ENCODE data around the gene CA5A.
"Not testable (repeated sequence)": the region's sequence is repeated elsewhere in the genome, so short reads cannot be mapped to it uniquely, and the experiment has no call there.

CA5A gene

DNA sequence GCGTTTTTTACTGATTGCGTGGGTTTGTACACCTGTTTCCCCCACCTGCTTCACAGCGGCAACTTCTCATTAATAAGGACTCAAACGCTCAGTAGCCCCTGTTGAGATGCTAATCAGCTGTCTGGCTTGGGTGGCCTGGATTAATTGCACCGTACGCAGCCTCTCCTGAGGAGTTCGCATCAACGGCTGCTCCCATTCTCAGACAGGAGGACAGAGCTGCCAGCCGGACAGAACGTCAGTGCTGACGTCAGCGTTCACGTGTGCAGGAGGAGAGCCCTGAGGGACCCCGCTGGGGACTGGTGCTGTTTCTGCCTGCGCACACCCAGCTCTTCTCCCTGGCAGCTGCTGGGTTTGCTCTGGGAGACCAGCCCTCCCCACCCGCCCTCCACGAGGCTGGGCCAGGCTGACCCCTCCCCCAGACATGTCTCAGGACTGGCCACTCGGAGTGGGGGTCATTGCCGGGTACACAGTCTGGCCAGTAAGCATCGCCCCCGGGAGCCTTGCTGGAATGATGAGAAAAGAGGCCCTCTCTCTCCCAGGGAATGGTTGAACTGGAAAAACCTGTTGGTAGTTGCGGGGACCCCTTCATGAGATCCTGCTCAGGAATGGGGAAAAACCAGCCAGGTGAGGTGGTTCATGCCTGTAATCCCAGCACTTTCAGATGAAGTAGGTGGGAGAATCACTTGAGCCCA is 9.2 kb upstream of the CA5A start:
- DNase-seq (peak; percentile 29 to 36), ATAC-seq (peak; percentile 74)
- H3K27me3 Mint-ChIP-seq = no peaks in the 10 kb centered on the region
- peak overlapping the region; percentile 79 to 80 for H3K4me3 Mint-ChIP-seq
- H3K27ac Mint-ChIP-seq = peak overlapping the region; percentile 46 to 82
- H3K4me1 Mint-ChIP-seq = peaks cover 40% of the 10 kb centered on the region
- H3K9me3 Mint-ChIP-seq = no peaks in the 10 kb centered on the region

DNA sequence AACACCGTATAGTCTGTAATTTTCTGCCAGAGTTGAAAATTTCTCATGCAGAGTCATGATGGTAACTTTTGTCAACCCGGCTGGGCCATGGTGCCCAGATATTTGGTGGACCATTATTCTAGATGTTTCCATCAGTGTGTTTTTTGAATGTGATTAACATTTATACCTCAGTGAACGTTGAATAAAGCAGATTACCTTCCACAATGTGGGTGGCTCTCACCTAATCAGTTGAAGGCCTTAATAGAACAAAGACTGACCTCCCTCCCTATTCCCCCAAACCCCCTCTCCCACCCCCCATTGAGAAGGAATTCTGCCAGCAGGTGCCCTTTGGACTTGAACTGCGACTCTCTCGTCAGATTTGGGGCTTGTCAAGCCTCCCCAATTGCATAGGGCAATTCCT is 6.4 kb upstream of the CA5A start:
- Mint-ChIP-seq H3K4me3 (no peak overlapping the region), H3K9me3 (peaks cover 5 to 7% of the 10 kb centered on the region in 2 donors), H3K27me3 (no peaks in the 10 kb centered on the region), H3K27ac (no peak overlapping the region), H3K4me1 (peaks cover 26% of the 10 kb centered on the region)
- no peak for DNase-seq
- no peak for ATAC-seq

DNA sequence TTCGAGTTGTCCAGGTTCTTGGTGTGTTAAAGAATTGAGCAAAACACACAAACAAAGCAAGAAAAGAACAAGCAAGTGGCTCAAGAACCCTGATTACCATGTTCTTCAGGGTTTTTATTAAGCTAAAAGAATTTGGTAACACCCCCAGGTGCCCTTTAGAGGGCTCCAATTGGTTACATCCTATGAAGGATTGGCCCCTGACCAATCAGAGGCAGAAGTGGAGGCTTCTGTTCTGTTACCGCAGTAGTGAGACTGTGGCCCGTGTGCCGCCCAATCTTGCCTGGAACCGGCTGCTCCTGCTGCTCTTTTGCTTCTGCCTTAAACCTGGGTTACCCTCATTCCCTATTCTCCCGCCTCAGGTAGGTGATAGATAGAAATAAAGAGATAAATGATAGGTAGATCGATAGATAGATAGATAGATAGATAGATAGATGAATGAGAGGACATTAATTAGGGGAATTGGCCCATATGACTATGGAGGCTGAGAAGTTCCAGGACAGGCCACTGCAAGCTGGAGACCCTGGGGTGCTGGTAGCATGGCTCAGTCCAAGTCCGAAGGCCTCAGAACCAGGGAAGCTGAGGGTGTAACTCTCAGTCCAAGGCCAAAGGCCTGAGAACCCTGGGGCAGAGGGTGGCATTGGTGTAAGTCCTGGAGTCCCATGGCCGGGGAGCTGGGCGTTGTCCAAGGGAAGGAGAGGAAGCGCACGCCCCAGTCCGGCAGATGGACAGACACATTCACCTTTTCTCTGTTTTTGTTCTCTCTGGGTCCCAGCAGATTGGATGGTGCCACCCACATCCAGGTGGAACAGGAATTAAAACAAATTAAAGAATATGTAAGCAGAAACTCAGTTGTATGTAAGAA is 3.5 kb upstream of the CA5A start:
- H3K9me3 Mint-ChIP-seq = peaks cover 5 to 7% of the 10 kb centered on the region in 2 donors
- H3K27me3 Mint-ChIP-seq = no peaks in the 10 kb centered on the region
- no peak for DNase-seq
- no peaks in the 10 kb centered on the region for H3K4me1 Mint-ChIP-seq
- H3K27ac Mint-ChIP-seq = peak overlapping the region in 1 of 2 donors; percentile 43
- no peak overlapping the region for H3K4me3 Mint-ChIP-seq
- no peak for ATAC-seq

DNA sequence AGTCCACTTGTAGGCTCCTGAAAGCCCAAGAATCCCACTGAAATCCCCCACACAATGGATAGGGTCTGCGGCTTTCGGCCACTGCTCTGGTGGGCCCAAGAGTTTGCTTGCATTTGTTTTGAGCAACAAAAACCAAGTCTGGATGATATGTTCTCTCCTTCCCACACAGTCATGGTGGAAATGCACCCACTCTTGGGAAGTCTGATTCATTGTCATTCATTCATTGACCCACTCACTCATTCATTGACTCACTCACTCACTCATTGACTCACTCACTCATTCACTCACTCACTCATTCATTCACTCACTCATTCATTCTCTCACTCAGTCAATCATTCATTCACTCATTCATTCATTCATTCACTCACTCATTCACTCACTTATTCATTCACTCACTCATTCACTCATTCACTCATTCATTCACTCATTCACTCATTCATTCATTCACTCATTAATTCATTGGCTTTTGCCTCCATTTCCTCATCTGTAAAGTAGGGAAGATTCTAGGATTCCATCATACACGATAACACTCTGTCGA is 2.2 kb upstream of the CA5A start:
- H3K27me3 Mint-ChIP-seq = no peaks in the 10 kb centered on the region
- H3K27ac Mint-ChIP-seq = no peak overlapping the region
- H3K4me1 Mint-ChIP-seq = no peaks in the 10 kb centered on the region
- ATAC-seq (no peak), DNase-seq (no peak)
- H3K4me3 Mint-ChIP-seq = no peak overlapping the region
- H3K9me3 Mint-ChIP-seq = peaks cover 5 to 7% of the 10 kb centered on the region in 2 donors

DNA sequence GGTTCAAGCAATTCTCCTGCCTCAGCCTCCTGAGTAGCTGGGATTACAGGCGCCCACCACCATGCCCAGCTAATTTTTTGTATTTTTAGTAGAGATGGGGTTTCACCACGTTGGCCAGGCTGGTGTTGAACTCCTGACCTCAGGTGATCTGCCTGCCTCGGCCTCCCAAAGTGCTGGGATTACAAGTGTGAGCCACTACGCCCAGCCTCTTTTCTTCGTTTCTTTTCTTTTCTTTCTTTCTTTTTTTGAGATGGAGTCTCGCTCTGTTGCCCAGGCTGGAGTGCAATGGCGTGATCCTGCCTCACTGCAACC is 858 bp upstream of the CA5A start:
- H3K27ac Mint-ChIP-seq = peak overlapping the region in 1 of 2 donors; percentile 24
- not testable (repeated sequence) for H3K27me3 Mint-ChIP-seq, H3K9me3 Mint-ChIP-seq, ATAC-seq, DNase-seq, H3K4me3 Mint-ChIP-seq, H3K4me1 Mint-ChIP-seq

DNA sequence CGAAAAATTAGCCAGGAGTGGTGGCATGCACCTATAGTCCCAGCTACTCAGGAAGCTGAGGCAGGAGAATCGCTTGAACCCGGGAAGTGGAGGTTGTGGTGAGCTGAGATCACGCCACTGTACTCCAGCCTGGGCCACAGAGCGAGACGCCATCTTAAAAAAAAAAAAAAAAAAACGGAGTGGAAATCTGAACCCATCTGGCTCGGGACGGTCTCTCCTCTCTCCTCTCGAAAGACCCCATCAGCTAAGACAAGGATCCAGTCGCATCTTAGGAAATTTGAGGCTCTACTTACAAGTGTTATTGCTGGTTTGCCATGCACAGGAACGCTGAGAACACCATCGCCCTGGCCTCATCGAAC is 334 bp downstream of the CA5A start:
- ATAC-seq, DNase-seq, H3K27me3 Mint-ChIP-seq, H3K9me3 Mint-ChIP-seq, H3K4me1 Mint-ChIP-seq, H3K4me3 Mint-ChIP-seq, H3K27ac Mint-ChIP-seq: not testable (repeated sequence)

DNA sequence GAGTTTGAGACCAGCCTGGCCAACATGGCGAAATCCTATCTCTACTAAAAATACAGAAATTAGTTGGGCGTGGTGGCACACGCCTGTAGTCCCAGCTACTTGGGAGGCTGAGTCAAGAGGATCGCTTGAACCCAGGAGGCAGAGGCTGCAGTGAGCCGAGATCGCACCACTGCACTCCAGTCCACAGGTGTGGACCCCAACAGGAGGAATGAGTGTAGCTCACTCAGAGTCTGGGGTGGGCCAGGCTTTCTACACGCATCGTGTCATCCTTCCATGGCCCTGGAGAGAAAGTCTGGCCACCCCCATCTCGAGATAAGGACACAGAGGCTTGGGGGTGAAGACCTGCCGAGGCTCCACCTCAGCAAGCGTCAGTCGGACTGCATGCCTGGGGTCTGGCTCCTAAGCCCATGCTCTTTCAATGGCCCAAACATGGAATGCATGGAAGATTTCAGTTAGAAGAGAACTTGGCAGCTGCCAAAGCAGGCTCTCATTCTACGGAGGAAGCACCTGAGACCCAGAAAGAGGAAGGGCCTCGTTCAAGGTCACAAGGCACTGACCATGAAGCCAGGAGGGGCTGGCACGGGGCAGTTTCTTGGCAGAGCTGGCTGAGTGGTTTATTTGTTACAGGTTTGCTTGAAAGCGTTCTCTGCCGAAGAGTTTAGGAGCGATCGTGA is 1.4 kb downstream of the CA5A start:
- not testable (repeated sequence) for H3K4me1 Mint-ChIP-seq, H3K27me3 Mint-ChIP-seq, H3K9me3 Mint-ChIP-seq, H3K27ac Mint-ChIP-seq, DNase-seq, ATAC-seq, H3K4me3 Mint-ChIP-seq

DNA sequence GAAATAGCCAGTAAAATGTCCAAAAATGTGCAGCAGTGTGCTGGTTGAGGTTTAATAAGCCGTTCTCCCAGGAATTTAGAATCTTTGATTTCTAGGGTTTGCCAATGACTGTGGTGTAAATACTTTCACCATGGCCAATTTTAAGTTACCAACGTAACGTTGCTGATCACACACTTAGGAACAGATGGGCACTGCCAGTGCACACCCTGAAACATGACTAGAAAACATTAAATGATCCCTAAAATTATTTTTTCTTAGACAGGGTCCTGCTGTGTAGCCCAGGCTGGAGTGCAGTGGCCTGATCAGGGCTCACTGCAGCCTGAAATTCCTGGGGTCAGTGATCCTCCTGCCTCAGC is 3.2 kb downstream of the CA5A start:
- no peak for ATAC-seq
- Mint-ChIP-seq H3K27ac (no peak overlapping the region), H3K27me3 (no peaks in the 10 kb centered on the region), H3K4me1 (no peaks in the 10 kb centered on the region), H3K4me3 (no peak overlapping the region), H3K9me3 (no peaks in the 10 kb centered on the region)
- no peak for DNase-seq

DNA sequence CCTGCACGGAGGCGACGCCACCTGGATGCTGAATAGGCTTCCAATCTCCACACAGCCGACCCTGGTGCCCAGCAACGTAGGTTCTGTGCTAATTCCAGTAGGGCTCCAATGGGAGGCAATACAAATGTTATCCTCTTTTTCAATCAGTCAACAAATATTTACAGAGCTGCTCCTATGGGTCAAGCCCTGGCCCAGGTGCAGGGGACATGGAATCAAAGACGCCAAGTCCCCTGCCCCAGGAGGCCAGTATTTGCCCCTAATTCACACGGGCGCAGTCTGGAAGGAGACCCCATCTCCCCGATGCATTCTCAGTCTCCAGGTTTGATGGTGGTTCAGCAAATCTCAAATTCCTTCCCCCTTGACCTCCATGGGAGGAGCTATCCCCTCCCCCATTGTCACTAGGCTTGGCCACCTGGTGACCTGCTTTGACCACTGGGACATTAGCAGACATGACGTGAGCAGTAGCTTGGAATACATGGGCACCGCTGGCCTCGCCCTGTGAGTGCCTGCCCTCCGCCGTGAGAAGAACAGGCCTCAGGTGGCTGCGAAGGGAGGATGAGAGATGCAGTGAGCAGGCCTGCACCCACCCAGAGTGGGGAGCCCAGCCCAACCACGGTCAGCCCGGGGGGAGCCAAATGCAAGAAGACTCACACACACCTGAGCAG is 3.7 kb downstream of the CA5A start:
- peak overlapping the region in 1 of 2 donors; percentile 83 for H3K27ac Mint-ChIP-seq

DNA sequence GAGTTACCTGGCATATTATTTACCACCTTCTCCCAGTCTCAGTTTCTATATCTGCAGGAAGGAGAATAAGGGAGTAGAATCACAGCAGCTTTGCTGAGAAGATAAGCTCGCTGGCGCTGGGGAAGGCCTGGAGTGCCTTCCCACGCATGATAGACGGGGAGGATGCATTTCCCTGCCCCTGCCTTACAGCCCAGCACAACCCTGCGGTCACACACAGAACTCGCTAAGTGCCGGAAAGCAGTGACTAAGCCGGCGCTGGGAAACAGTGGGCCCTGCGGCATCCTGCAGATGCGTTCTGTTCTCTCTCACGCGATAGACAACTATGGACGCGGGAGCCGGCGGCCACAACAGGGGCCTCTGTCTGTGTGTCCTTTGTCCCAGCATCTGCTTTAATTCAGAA is 4.8 kb downstream of the CA5A start:
- H3K27me3 Mint-ChIP-seq = no peaks in the 10 kb centered on the region
- DNase-seq (no peak), ATAC-seq (peak; percentile 60)
- no peak overlapping the region for H3K4me3 Mint-ChIP-seq
- H3K27ac Mint-ChIP-seq = peak overlapping the region in 1 of 2 donors; percentile 57
- peaks cover 6% of the 10 kb centered on the region for H3K4me1 Mint-ChIP-seq
- no peaks in the 10 kb centered on the region for H3K9me3 Mint-ChIP-seq

More for the DNA sequence above, 3.7 kb downstream of the CA5A start:
- not testable (repeated sequence) for ATAC-seq, H3K4me1 Mint-ChIP-seq, H3K27me3 Mint-ChIP-seq, H3K9me3 Mint-ChIP-seq, H3K4me3 Mint-ChIP-seq, DNase-seq

DNA sequence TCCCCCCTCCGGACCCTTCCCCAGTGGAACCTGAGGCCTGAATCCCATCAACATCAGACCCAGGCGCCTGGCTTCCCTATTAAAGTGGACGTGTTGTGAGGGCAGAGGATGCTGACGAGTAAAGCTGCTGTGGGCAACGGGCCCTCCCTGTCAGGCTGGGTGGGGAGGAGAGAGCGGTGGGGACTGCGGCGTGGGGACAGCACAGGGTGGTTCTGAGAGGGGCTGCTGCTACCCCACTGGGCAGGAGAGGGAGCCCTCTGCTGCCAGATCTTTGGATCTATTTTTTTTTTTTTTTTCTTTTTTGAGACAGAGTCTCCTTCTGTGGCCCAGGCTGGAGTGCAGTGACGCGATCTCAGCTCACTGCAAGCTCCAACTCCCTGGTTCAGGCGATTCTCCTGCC is 5.9 kb downstream of the CA5A start:
- Mint-ChIP-seq H3K4me1 (peaks cover 15% of the 10 kb centered on the region), H3K4me3 (no peak overlapping the region), H3K9me3 (no peaks in the 10 kb centered on the region), H3K27me3 (no peaks in the 10 kb centered on the region), H3K27ac (no peak overlapping the region)
- peak; percentile 71 for ATAC-seq
- no peak for DNase-seq

DNA sequence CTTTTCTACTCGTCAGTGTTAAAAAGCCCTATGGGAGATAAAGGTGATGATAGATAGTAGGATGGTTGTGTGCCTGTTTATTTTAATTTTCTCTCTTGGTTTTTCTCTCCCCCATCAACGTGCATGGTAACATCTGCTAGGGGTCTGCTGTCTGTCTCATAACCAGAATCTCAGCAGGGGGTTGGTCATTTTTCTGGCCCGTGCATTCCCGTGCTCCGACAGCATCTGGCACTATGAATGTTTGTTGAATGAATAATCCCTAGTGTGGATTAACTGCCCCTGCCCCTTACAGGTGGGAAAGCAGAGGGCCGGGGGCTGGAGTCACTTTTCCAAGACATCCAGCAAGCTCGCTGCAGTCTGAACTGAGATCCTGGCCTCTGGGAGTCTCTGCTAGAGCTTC is 6.3 kb downstream of the CA5A start:
- Mint-ChIP-seq H3K9me3 (no peaks in the 10 kb centered on the region), H3K27me3 (no peaks in the 10 kb centered on the region), H3K27ac (no peak overlapping the region), H3K4me1 (peaks cover 19% of the 10 kb centered on the region), H3K4me3 (no peak overlapping the region)
- ATAC-seq = no peak
- DNase-seq = no peak

DNA sequence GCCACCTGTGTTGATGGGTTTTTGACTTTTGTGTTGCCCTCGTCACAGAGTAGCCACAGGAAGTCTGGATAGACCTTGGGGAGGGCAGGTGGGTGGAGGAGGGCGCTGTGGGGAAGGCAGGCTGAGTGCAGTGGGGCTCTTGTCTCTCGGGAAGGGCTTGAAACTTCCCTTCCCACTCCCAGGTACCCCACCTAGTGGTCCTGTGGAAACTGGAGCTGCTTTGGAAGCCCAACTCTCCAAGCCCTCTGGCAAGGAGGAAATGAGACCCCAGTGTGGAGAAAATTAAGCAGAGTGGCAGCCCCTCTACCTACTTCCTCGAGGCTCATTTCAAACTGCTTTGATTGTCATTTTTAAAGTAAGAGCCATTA is 9.2 kb downstream of the CA5A start:
- Mint-ChIP-seq H3K27ac (no peak overlapping the region), H3K27me3 (peaks cover 8% of the 10 kb centered on the region), H3K9me3 (no peaks in the 10 kb centered on the region), H3K4me1 (peaks cover 19% of the 10 kb centered on the region), H3K4me3 (no peak overlapping the region)
- DNase-seq (no peak), ATAC-seq (no peak)

DNA sequence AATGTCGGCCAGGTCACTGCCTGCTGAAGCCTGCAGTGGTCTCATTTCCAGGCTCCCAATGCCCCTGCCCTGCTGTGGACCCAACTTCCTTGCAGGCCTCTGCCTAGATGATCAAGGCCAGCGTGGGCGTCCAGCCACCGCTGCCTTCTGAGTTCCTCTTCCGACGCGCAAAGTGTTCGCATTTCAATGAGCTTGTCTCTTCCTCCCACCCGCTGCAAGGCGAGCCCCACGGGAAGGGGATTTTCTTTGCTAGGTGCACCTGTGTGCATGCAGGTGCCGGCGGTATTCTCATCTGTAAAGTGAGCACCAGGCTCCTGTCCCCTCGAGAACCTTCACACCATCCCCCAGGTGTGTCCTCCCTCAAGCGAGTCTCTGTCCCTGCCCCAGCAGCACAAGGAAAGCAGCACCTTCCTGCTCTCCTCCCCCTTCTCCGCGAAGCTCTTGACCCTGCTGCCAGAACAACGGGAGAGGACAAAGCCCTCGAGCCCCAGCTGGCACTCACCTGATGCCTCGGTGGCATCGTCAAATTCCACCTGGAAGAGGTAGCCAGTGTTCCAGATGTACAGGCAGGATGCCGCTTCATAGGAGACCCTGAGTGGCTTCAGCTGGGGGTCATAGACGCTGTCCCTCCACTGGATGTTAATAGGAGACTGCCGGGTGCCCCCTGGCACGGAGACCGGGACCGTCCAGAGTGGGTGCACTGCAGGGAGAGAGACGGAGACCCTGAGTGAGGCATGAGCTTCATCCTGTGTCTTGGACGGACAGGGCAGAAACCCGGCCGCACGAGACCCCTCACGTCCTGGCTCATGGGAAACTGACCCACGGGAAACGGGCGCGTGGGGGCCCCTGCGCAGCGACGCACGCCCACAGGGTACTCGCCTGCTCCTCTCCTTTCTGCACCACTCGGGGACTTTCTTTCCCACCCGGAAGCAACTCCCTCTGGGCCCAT is 9.8 kb downstream of the CA5A start:
- H3K4me1 Mint-ChIP-seq = peaks cover 19% of the 10 kb centered on the region
- H3K27me3 Mint-ChIP-seq = peaks cover 8% of the 10 kb centered on the region
- peak overlapping the region; percentile 47 to 92 for H3K27ac Mint-ChIP-seq
- H3K4me3 Mint-ChIP-seq = peak overlapping the region; percentile 42 to 85
- ATAC-seq (peak; percentile 62), DNase-seq (peak in 1 of 2 donors; percentile 28)
- no peaks in the 10 kb centered on the region for H3K9me3 Mint-ChIP-seq
